HG03520 (cell line): Measurements from ENCODE around the gene NOP14.
"Not testable (repeated sequence)": the region's sequence is repeated elsewhere in the genome, so short reads cannot be mapped to it uniquely, and the experiment has no call there.

ENCODE experiments used
- ATAC-seq: cut with Tn5 transposase; IDR thresholded peaks from one replicate; pipeline ENCODE4 v1.9.1; 2021; ENCODE audit warnings: mild to moderate bottlenecking, moderate library complexity; ENCODE audit not compliant: unreplicated experiment

Gene NOP14

DNA sequence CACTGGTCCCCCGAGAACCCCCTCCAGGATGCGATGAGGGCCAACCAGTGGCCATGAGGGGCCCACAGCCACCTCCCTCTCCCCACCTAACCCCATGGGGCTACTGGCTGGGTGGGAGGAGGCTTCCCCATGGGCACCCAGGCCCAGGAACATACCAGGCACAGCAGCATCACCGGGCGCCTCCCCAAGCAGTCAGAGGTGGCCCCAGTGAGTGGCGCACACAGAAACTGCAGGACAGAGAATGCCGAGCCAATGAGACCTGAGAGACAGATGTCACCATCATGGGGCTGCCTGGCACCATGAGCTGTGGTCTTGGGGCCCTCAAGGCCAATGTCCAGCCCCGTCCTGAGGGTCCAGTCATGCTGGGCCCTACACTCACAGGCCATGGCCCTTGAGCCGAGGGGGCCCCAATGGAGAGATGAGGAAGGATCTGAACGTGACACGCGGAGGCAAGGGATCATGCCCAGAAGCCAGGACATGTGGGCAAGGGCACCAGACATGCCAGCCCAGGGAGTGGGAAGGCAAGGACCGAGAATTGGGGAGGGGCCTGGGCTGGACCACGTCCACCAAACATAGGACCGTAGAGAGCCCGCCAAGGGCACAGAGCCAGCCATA, 30.1 kb downstream of the NOP14 start:
- no peak for ATAC-seq

DNA sequence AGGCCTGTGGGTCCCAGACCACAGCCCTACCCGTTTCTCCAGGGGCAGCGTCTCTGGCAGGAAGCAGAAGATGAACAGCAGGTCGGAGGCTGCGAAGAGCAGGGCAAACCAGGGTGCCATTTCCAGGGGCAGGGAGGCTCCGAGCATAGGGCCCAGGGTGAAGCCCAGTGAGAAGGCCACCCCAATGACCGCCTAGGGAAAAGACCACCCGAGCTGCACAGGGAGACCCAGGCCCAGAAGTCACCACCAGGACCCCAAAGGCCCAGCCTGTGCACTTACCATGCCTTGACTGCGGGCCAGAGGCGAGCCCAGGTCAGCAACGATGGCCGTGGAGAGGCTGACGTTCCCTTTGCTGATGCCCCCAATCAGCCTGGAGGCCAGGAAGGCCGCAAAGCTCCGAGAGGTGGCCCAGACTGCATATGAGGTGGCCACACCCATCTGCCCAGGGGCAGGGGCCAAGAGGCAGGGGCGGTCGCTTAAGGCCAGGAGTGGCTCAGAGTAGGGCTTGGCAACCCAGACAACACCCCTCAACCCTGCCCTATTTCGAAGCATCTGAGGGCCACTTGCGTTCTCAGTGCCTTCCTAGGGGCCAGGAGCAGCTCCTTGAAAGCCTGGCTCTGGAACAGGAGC, 30.8 kb downstream of the NOP14 start:
- no peak for ATAC-seq

DNA sequence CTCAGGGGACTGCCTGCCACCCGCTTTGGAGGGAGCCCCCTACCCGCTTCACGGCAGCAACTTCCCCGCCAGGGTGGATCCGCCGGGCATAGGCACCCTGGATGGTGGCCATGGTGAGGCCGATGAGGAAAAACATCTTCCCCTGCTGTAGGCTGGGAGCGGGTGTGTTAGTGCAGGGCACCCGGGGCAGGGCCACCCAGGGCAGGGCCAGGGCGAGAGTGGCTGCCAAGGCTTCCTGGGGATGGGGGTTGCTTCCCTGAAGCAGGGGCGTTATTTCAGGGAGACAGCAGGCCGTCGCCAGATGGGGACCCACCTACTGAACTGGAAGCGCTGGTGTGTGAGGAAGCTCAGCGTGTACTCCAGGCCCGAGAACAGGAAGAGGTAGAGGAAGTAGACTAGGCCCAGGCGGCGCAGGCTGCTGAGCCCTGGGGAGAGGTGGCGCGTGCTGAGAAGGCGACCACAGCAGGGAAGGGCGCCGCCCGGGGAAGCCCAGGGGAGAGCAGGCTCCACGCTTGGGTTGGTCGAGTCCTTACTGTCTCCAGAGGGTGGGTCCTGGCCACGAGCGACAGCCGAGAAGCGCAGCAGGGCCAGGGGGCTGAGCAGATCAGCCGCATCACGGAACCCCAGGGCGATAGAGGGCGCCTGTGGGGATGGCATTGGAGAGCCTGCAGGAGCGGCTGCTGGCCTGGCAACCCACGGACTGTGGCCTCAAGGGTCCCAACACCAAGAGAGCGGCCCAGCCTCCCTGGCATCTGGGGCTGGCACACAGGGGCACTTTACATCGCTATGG, 31.5 kb downstream of the NOP14 start:
- ATAC-seq, result peak; percentile 26

DNA sequence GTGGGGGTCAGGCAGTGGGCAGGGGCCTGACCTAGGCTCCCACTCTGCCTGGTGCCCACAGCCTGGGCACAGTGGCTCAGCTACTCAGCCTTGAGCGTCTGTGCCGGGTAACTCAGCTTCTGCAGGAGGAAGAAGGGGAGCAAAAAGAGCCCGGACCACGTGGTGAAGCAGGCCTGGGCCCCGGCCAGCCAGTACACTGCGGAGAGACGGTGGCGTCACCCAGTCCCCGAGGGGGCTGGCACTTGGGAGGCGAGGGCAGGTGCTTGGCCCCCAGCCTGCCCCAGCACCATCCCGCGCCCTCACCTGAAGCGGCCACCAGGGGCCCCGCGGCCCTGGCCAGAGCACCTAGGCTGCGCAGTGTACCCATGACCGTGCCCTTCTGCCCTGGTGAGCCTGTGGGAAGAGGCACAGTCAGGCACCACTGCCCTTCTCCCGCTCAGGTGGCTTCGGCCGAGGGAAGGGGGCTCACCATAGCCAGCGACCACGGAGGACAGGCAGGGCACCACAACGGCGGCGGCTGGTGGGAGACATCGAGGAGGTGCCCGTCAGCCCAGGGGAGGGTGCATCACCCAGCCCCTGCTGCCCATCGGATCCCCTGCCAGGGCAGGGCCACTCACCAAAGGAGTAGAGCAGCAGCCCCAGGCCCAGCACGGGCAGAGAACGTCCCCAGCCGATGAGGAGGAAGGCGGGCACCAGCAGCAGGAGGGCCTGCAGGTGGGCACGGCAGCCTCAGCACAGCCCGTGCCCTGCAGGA, 32.3 kb downstream of the NOP14 start:
- ATAC-seq, result no peak

DNA sequence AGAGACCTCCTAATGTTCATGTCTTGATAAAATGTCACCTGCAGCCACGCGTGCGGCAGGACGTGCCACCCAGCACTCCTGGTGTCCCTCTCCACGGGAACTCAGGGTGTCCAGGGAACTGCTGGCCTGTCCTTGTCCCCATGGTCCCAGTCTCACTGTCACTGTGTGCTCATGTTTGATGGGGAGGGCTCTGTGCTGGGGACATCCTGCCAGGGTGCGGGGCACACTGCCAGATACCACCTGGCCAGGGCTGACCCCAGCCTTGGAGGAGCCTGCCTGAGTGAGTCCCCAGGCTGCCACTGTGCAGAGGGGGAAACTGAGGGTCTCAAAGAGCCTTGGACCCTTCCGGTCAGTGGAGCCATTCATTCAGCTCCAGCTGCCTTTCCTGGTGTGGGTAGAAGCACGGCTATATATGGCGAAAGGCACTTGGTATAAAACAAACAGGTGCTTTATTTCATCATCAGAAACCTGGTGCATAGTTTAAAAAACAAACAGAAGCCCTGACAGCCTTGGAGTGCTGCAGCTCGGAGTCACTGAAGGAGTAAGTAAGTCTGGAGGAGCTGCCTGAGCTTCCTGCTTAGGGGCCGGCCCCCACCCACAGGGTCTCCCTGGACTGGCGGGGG, 33.0 kb downstream of the NOP14 start:
- no peak for ATAC-seq

DNA sequence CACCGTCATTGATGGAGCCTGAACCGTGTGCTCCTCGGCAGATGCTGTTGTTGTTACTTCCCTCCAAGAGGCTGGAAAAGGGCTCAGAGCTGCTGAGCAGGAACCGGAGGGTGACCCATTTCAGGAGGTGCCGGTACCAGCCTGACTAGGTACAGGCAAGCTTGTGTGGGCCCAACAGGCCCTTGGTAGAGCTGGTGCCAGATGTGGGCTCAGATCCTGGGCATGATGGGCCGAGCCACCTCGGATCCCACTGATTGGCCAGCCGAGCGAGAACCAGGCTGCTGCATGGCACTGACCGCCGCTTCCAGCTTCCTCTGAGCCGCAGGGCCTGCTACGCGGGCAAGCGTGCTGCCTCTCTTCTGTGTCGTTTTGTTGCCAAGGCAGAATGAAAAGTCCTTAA, 33.7 kb downstream of the NOP14 start:
- no peak for ATAC-seq

DNA sequence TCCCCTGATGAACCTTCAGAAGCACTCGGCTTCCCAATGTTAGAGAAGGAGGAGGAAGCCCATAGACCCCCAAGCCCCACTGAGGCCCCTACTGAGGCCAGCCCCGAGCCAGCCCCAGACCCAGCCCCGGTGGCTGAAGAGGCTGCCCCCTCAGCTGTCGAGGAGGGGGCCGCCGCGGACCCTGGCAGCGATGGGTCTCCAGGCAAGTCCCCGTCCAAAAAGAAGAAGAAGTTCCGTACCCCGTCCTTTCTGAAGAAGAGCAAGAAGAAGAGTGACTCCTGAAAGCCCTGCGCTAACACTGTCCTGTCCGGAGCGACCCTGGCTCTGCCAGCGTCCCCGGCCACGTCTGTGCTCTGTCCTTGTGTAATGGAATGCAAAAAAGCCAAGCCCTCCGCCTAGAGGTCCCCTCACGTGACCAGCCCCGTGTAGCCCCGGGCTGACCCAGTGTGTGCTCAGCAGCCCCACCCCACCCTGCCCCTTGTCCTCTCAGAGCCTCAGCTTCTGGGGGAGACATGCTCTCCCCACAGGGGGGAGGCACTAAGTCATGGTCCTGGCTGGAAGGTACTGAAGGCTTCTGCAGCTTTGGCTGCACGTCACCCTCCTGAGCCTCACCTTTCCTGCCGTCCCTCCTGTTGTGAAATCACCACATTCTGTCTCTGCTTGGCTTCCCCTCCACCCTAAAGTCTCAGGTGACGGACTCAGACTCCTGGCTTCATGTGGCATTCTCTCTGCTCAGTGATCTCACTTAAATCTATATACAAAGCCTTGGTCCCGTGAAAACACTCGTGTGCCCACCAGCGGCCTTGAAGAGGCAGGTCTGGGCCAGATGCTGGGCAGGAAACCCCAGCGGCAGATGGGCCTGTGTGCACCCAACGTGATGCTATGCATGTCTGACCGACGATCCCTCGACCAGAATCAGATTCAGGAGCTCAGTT, 34.7 kb downstream of the NOP14 start:
- no peak for ATAC-seq

DNA sequence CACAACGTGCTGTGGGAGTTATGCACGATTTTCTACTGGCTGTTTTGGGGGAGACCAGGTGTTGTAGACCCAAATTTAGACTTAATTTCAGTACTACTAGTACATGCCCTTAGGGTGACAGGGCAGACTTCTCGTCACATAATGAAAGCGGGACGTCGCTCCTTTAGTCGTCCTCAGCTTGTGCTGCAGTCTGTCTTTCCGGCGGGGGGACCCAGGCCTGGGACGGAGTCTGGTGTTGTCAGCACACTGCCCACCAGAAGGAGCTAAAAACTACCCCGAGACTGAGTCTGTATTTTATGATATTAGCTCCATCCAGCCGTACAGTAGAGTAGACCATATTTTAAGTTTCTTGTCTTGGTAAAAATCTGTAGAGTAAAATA, 35.5 kb downstream of the NOP14 start:
- ATAC-seq, result no peak

DNA sequence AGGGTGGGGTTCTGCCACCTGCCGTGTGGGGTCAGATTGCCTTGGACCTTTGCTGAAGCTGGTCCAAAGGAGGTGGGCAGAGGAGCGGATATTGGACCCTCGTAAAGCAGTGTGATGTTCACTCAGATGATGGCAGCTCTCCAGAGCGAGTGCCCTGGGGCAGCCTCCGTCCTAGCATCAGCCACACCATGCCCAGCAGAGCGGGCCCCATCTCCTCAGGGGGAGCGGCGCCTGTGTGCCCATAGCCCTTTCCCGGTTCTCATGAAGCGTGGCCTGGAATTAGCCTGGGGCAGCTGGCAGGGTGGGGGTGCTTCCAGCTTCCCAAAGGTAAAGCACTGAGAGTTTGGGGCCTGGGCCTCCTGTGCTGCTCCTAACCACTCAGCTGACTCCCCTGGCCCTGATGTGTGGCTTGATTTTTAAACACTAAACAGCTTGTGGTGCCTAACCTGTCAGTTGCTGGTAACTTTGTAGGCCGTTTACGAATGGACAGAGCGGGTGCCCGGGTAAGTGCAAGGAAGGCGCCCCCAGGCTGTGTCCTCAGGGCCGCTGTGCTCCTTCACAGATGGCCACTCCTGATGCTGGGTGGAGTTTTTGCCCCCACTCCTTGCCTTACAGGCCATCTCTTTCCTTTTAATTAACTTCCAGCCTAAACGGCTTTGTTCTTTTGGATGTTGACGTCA, 36.0 kb downstream of the NOP14 start:
- ATAC-seq, result no peak

DNA sequence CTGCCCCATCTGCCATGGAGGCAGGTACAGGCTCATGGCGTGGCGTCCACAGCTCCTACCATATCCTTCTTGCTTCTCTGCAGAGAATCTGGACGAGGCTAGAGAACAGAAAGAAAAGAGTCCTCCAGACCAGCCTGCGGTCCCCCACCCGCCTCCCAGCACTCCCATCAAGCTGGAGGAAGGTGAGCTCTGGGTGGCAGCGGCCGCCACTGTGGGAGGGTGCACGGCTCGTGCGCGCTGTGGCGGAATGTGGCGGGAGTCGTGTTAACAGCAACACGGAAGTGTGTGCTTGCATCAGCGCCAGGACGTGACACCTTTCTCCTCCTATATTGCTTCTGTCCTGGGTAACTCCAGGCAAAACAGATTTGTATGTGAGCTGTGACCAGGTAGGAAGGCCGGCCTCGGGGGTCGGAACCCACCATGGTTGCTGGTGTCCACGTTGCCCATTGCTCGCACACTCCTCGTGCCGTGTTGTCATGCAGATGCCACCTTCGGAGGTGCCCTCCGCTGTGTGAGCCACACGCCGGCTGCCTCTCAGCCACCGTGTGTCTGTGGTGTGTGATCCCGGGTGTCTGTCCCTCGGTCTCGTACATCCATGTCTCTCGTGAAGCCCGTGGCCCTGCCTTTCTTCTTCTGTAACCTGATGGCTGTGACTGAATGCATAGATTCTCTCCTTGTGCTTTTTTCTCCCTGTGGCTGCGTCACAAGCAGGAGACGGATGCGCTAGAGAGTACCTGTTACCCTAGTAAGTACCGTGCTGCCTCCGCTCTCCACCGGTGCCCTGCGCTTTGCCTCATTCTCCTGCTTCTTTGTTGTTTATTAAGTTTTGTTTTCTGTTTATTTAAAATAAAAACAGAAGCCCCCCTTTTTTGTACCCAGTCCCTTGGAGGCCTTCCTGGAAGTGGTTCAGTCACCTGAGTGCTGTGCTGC, 37.0 kb downstream of the NOP14 start:
- no peak for ATAC-seq

DNA sequence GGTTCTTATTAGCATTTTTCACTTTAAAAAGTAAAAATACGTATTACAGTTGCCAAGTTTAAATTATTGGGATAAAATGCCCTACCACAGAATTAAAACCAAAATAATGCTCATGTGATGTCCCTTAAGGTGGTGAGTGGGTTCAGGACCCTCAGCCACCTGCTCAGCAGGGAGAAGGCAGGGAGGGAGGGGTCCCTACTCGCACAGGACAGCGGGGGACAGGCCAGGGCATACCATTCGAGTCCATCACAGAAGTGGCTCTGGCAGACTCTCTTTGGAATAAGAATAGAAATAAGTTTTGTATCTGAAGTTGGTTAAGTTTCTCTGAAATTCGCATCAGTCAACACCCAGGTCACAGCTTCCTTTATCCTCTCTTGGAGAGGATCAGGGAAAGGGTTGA, 37.7 kb downstream of the NOP14 start:
- ATAC-seq, result no peak

DNA sequence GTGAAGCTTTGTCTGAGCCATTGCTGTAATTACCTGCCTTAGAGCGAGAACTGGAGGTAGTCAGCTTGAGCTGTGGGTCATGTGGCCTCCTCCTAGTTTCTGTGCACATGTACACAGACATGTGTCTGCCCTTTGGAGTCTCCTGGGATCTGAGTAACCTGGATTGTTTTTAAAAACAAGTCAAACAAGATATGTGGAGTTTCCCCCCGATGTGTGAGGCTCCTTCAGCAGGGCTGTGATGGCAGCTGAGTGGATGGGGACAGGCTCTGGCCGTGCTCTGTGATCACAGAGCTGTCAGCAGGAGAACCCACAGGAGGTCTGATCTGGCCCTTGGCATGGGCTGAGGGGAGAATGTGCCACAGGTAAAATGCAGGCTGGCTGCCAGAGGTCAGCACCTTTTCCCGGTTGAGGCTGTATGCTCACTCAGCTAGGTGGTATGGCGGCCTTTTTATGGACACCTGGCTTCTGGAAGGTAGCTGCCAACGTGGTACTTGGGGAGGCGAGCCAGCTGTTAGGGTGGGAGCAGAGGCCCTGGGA, 38.4 kb downstream of the NOP14 start:
- ATAC-seq, result no peak

DNA sequence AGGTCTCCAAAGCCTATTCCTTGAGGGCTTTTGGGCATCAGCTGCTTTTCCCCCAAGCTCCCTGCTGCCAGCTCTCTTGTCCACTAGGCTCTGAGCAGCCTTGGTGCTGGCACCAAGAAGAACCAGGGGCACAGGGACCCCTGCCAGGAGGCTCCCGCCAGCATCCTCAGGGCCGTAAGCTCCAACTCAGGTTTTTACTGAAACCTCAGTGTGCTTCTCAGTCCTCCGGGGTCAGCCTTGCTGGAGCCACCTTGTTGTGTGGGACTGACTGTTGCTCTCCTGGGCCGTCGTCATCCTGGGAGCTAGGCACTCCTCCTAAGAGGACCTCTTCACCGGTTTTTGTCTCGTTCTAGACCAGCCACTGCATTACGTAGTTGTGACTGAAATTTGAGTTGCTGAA, 38.9 kb downstream of the NOP14 start:
- no peak for ATAC-seq

DNA sequence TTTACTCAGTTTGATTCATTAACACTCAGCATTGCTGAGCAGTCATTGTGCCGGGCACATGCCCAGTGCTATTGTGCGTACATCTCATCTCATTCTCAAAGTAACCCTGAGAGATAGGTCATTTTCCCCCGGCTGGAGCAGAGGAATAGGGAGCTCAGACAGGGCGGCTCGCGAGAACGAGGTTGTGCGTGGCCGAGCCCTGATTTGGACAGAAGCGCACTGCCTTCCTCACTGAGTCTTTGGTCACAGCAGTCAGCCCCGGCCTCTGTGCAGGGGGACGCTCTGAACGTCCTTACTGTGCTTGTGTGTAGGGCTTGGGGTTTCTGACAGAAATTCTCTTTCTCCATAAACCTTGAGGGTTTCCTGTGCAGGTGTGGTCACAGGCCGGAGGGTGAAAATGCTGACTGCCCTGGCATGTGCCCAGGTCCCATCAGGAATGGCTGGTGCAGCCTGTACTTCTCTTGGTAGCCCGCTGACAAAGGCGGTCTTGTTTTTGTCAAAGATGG, 39.5 kb downstream of the NOP14 start:
- no peak for ATAC-seq

DNA sequence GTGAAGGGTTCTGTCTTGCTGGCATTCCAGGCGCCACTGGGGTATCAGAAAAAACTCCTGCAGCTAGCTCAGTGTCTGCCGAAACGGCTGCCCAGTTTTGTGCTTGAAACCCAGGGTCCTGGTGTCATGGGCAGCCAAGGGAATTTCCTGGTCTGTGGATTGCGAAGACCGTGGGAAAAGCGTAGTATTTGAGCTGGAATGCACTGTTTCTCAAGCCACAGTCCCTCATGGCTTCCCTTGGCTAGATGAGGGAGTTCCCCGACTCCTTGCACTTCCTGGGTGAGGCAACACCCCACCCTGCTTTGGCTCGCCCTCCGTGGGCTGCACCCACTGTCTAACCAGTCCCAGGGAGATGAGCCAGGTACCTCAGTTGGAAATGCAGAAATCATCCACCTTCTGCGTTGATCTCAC, 40.1 kb downstream of the NOP14 start:
- ATAC-seq, result no peak

DNA sequence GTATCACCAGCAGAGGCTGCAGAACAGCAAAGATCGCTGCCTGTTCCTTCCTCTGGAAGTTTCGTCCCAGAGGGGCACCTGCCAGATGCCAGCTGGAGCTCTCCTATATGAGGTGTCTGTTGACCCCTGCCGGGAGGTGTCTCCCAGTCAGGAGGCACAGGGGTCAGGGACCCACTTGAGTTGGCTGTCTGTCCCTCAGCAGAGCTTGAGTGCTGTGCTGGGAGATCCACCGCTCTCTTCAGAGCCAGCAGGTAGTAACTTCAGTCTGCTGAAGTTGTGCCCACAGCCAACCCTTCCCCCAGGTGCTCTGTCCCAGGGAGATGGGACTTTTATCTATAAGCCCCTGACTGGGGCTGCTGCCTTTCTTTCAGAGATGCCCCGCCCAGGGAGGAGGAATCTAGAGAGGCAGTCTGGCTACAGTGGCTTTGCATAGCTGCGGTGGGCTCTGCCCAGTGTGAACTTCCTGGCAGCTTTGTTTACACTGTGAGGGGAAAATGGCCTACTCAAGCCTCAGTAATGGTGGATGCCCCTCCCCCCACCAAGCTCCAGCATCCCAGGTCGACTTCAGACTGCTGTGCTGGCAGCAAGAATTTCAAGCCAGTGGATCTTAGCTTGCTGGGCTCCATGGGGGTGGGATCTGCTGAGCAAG, 40.6 kb downstream of the NOP14 start:
- not testable (repeated sequence) for ATAC-seq

DNA sequence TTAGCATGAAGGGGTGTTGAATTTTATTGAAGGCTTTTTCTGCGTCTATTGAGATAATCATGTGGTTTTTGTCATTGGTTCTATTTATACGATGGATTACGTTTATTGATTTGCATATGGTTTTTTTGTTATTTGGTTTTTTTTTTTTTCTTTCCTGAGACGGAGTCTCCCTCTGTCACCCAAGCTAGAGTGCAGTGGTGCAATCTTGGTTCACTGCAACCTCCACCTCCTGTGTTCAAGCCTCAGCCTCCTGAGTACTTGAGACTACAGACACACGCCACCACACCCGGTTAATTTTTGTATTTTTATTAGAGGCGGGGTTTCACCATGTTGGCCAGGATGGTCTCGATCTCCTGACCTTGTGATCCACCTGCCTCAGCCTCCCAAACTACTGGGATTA, 44.5 kb downstream of the NOP14 start:
- not testable (repeated sequence) for ATAC-seq
